ENCODE data around the gene TRPM2. TPM values are rescaled to one million over a fixed set of nuclear protein-coding genes. Genes with fewer than 3 reads are reported as not detected.

The TRPM2 gene
- total RNA-seq, 1 donor from 2014 or later, result 0.07 TPM

DNA sequence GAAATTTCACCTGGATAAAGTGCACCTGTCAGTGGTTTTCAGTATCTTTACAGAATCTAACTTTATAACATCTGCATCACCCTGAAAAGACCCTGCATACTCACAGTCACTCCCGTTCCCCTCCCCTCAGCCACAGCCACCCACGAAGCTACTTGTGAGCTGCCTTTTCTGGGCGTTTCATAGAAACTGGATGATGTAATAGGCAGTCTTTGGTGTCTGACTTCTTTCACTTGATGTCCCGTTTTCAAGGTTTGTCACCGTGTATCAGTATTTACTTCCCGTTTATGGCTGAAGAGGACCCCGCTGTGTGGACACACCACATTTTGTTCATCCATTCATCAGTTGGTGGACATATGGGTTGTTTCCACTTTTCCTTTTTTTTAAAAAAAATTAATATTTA, 54.1 kb downstream of the TRPM2 start:
- Mint-ChIP-seq H3K4me1 (ENCODE audit: unreplicated experiment) (no peaks in the 10 kb centered on the region), H3K27me3 (peaks cover 10% of the 10 kb centered on the region), H3K9me3 (peaks cover 5% of the 10 kb centered on the region), H3K27ac (no peak overlapping the region), H3K36me3 (no peaks in the 10 kb centered on the region), H3K4me3 (no peak overlapping the region)
- TF ChIP-seq, protein P1, sequence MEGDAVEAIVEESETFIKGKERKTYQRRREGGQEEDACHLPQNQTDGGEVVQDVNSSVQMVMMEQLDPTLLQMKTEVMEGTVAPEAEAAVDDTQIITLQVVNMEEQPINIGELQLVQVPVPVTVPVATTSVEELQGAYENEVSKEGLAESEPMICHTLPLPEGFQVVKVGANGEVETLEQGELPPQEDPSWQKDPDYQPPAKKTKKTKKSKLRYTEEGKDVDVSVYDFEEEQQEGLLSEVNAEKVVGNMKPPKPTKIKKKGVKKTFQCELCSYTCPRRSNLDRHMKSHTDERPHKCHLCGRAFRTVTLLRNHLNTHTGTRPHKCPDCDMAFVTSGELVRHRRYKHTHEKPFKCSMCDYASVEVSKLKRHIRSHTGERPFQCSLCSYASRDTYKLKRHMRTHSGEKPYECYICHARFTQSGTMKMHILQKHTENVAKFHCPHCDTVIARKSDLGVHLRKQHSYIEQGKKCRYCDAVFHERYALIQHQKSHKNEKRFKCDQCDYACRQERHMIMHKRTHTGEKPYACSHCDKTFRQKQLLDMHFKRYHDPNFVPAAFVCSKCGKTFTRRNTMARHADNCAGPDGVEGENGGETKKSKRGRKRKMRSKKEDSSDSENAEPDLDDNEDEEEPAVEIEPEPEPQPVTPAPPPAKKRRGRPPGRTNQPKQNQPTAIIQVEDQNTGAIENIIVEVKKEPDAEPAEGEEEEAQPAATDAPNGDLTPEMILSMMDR (conservative IDR thresholded peaks at IDR 0.05), result no peak
- DNase-seq (ENCODE audit: extremely low spot score, unreplicated experiment), result no peak

DNA sequence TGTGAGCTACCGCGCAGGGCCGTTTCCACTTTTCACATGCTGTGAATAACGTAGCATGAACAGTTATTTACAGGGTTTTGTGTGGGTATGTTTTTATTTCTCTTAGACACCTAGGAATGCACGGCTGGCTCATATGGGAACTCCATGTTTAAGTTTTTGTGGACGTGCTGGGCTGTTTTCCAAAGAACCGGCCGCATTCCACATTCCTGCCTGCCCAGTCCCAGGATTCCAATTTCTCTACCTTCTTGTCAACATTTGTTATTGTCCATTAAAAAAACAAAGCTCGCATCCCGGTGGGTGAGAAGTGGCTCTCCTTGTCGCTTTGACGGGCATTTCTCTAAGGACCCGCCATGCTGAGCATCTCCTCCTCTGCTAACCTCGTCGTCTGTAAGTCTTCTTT, 54.8 kb downstream of the TRPM2 start:
- peaks cover 5% of the 10 kb centered on the region for H3K9me3 Mint-ChIP-seq
- peaks cover 15% of the 10 kb centered on the region for H3K27me3 Mint-ChIP-seq
- H3K4me1 Mint-ChIP-seq (ENCODE audit: unreplicated experiment), result no peaks in the 10 kb centered on the region
- H3K36me3 Mint-ChIP-seq, result no peaks in the 10 kb centered on the region
- TF ChIP-seq, protein P1 (conservative IDR thresholded peaks at IDR 0.05), result no peak
- H3K4me3 Mint-ChIP-seq, result no peak overlapping the region
- H3K27ac Mint-ChIP-seq, result no peak overlapping the region
- DNase-seq (ENCODE audit: extremely low spot score, unreplicated experiment), result peak; percentile 20

DNA sequence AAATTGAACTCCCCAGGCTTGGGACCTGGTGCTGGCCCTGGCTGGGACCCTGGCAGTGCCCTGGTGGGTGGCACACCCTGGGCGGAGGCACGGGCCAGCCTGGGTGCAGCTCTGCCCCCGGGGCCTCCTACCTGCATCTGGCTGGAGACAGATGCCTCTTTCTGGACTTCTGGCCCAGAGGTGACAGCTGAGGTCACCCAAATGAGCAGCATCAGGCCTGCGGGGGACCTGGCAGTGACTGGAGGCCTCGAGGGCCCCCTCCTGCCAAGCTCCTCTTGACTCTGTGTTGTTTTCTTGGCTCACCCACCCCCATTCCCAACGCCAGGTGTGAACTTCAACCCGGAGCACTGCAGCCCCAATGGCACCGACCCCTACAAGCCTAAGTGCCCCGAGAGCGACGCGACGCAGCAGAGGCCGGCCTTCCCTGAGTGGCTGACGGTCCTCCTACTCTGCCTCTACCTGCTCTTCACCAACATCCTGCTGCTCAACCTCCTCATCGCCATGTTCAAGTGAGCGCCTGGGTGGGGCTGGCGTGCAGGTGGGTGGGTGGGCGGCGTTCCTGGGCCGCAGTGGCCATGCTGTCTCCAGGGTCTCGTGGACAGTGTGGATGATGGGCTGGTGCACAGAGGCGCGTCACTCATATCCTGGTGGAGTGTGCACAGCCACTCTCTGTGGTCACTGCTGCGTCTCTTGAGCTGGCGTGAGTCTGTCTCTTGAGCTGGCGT, 60.3 kb downstream of the TRPM2 start:
- TF ChIP-seq, protein P1 (conservative IDR thresholded peaks at IDR 0.05), result no peak
- peak; percentile 62 for DNase-seq (ENCODE audit: extremely low spot score, unreplicated experiment)
- Mint-ChIP-seq H3K9me3 (peaks cover 5% of the 10 kb centered on the region), H3K27ac (no peak overlapping the region), H3K27me3 (peaks cover 21% of the 10 kb centered on the region), H3K4me1 (ENCODE audit: unreplicated experiment) (no peaks in the 10 kb centered on the region), H3K36me3 (no peaks in the 10 kb centered on the region), H3K4me3 (no peak overlapping the region)

DNA sequence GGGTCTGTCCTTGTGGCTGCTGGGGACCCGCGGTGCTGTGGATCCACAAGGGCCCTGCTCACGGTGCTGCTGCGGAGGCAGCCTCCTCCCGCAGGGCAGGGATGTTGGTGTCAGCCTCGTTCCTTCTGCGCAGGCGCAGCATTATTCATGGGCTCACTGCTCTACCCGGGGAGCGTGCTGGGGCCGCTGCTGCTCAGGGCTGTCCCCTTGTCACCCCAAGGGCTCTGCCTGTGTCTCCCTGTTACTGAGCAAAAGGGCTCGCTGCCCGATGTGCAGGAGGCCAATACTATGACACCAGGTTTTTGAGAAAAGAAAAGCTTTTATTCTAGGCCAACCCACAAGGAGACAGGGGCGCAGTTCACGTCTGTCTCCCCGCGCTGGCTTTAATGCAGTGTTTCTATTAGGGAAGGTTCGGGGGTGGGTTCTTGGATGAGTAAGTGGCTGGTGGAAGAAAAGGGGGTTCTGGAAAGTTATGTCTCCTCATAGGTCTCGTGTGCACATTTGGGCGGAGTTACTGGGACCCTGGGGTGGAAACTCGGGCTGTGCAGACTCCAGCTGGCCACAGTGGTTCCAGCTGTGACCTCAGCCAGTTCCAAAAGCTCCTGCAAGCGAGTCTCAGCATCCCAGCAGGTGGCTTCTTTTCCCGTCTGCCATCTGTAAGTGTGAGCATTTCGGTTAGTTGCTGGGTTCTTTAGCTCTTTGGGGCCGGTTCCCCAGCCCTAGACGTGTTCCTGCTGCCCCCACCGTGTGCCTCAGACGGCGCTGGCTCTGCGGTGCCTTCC, 61.1 kb downstream of the TRPM2 start:
- no peak overlapping the region for H3K27ac Mint-ChIP-seq
- H3K4me1 Mint-ChIP-seq (ENCODE audit: unreplicated experiment), result no peaks in the 10 kb centered on the region
- no peaks in the 10 kb centered on the region for H3K36me3 Mint-ChIP-seq
- DNase-seq (ENCODE audit: extremely low spot score, unreplicated experiment), result peak; percentile 52
- no peaks in the 10 kb centered on the region for H3K9me3 Mint-ChIP-seq
- peaks cover 21% of the 10 kb centered on the region for H3K27me3 Mint-ChIP-seq
- no peak overlapping the region for H3K4me3 Mint-ChIP-seq
- TF ChIP-seq, protein P1 (conservative IDR thresholded peaks at IDR 0.05), result no peak

DNA sequence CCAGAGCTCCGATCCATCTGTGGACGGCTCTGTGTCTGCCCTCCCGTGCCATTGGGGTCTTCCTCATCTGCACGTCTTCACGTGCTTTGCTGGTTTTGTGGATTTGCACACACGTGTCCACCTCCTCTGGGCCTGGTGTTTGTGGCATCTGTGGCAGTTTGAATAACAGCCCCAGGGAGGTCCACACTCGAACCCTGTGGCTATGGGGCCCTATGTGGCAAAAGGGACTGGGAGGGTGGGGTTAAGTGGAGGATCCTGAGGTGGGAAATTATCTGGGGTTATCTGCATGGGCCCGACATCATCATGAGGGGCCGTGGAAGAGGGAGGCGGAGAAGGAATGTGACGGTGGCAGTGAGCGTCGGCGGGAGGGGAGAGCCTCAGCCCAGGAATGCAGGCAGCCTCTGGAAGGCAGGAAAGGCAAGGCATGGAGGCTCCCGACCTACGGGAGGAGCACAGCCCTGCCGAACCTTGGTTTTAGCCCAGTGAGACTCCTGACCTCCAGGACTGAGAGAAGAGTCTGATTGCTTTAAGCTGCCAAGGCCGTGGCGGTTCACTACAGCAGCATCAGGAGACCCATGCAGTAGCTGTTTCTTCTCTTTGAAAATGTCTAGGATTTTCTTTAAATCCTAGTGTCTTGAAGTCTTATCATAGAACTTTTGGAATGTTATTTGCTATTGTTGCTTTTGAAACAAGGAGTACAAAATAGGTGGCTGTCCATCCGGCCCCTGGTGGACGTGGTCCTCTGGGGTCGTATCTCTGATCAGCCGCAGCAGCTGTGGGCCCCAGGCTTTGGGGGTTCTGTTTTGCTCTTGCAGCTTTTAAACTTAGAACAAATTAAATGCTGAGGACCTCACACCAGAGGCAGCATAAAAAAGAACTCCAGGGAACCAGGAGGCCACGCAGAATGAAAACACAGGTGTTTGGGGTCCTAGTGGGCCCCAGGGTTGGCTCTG, 61.9 kb downstream of the TRPM2 start:
- DNase-seq (ENCODE audit: extremely low spot score, unreplicated experiment), result peak; percentile 8
- TF ChIP-seq, protein P1 (conservative IDR thresholded peaks at IDR 0.05), result no peak
- H3K27me3 Mint-ChIP-seq, result peaks cover 21% of the 10 kb centered on the region
- no peaks in the 10 kb centered on the region for H3K4me1 Mint-ChIP-seq (ENCODE audit: unreplicated experiment)
- no peaks in the 10 kb centered on the region for H3K36me3 Mint-ChIP-seq
- no peak overlapping the region for H3K4me3 Mint-ChIP-seq
- no peak overlapping the region for H3K27ac Mint-ChIP-seq
- H3K9me3 Mint-ChIP-seq, result no peaks in the 10 kb centered on the region
